ENCODE data around the gene PML.

GRCh38 chr15:73948396-73948795 lies 46.1 kb upstream of the PML start:
- no peak for TF ChIP-seq CREM (CRISPR knock-in tag; IDR thresholded peaks at IDR 0.05)
- TF ChIP-seq ZNF317 (CRISPR knock-in tag; IDR thresholded peaks at IDR 0.05; ENCODE audit: borderline replicate concordance, low read depth), result no peak
- no peak for TF ChIP-seq ERG (CRISPR knock-in tag; IDR thresholded peaks at IDR 0.05)
- no peak for TF ChIP-seq CTCF (IDR thresholded peaks at IDR 0.05)
- no peak for TF ChIP-seq ATF2 (CRISPR knock-in tag; IDR thresholded peaks at IDR 0.05; ENCODE audit: borderline replicate concordance, low read depth)
- TF ChIP-seq HMGXB4 (CRISPR knock-in tag; IDR thresholded peaks at IDR 0.05), result no peak
- no peak for TF ChIP-seq NR2C2 (CRISPR knock-in tag; IDR thresholded peaks at IDR 0.05)
- TF ChIP-seq AR (CRISPR knock-in tag; IDR thresholded peaks at IDR 0.05), result no peak
- no peak for TF ChIP-seq CBFB (CRISPR knock-in tag; IDR thresholded peaks at IDR 0.05; ENCODE audit: low read depth)
- TF ChIP-seq PRDM15 (CRISPR knock-in tag; IDR thresholded peaks at IDR 0.05), result no peak
- no peak for TF ChIP-seq ETV6 (CRISPR knock-in tag; IDR thresholded peaks at IDR 0.05)
